ENCODE data around the gene RELT. TPM values are rescaled to one million over a fixed set of nuclear protein-coding genes. Genes with fewer than 3 reads are reported as not detected.

Gene RELT
- total RNA-seq (2014; rRNA removed; shearing (Covaris generic)): 6.6 and 10.8 TPM in 2 replicates

DNA sequence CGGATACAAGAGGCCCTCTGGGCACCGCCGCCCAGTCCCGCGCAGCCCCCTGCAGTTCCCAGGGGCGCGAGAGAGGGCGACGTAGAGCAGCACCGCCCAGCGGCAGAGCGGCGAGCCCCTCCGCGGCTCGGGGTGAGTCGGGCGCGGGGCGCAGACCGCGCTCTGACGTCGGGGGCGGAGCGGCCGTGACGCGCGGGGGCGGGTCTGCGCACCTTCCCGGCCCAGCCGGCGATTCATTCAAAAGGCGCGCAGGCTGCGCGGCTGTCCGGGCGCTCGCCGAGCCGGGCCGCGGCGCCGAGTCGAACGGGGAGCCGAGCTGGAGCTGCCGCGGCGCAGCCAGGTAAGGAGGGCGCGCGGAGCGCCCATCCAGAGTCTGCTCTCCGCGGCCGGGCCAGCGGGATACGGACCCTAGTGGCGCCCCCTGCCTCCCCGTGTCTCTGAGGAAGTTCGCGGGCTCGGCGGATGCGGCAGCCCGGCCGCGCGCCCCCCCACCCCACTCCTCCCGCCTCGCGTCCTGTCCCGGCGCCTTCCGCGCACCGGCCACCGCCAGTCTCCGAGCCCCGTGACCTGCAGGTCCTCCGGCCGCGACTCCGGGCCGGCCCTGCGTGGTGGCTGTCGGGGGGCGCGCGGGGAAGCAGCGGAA lies at the start of gene RELT:
Gene RELT (plus strand): TSS at position 240 of the 643 bp plus-strand sequence. CDS start 12,738 bp downstream, outside the sequence.
- DNase-seq (ENCODE audit: low read depth): peak; percentile 88

DNA sequence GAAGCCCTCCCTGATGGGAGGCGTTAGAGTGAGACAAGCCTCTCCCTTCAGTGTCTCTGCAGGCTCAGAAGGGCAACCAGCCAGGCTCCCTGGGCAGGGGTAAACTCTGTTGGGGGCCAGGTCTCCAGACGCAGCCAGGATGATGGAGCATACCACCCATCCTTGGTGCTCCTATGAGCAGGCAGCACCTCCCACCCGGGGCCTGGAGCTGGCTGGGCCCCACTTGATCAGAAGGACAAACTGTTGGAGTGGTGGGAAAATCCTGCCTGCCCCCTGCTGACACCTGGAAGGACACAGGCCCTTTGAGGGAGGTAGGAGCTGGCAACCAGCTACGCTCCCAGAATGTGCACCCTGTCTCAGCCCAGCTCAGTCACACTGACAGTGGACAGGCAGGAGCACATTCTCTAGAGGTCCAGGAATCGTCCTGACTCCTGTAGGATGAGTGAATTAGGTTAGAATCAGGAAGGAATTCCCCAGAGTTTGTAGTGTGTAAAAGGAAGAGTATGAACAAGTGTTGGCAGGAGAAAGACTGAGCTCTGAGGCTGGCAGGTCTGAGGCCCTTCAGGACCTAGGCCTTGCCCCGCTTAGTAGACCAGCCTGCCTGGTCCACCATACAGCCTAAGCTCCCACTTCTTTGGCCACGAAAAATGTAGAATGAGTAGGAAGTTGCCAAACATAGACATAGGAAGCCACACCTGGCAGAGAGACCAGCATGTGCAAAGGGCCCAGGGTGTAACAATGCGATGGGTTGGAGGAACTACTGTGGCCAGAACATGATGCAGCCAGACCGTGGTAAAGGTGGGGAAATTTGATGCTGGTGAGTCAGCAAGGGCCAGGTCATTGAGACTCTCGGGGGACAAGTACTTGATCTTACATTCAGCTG lies 49.0 kb upstream of the RELT start:
- peak; percentile 81 for DNase-seq (ENCODE audit: low read depth)

DNA sequence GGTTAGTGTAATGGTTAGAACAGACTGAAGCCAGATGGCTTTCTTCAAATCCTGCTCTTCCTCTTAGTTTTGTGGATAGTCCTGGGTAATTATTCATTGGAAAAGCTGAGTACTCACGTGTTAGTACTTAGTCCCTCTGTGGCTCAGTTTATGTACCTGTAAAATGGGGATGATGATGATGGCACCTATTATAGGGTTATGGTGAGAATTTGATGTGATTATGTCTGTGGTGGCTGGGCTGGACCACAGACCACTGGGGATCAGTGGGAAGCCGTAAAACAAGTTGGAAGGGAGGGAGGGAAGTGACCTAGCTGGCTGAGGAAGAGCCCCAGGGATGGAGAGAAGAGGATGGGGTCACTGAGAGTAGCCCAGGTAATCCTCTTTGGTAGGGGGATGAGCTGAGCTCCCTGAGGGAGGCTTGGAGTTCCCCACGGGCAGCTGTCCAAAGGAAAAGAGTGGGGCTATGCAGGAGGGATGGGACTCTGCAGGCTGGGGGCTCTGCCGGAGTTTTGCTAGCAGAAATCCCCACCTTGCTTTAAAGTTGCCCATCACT lies 48.3 kb upstream of the RELT start:
- no peak for DNase-seq (ENCODE audit: low read depth)

DNA sequence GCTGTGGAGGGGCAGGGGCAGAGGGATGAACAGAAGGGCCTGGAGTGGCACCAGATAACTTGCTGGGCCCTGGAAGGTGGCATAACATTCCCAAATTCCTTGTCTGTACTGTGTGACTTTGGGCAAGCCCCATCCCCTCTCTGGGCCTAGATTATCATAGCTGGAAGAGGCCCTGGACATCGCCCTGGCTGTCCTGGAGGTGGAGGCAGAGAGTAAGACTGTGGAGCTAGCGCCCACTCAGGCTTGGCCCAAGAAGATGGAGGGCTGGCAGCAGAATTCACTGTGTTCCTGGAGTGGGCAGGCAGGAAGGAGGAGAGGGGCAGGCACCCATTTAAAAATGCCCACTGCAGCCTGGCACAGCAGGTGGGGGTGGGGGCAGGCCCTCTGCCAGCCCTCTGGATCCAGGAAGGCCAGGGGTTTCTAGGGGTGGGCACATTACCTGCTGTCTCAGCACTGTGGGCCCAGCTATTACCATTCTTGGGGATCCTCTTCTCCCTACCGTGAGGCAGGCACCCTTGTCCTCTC lies 45.6 kb upstream of the RELT start:
- peak; percentile 45 for DNase-seq (ENCODE audit: low read depth)

DNA sequence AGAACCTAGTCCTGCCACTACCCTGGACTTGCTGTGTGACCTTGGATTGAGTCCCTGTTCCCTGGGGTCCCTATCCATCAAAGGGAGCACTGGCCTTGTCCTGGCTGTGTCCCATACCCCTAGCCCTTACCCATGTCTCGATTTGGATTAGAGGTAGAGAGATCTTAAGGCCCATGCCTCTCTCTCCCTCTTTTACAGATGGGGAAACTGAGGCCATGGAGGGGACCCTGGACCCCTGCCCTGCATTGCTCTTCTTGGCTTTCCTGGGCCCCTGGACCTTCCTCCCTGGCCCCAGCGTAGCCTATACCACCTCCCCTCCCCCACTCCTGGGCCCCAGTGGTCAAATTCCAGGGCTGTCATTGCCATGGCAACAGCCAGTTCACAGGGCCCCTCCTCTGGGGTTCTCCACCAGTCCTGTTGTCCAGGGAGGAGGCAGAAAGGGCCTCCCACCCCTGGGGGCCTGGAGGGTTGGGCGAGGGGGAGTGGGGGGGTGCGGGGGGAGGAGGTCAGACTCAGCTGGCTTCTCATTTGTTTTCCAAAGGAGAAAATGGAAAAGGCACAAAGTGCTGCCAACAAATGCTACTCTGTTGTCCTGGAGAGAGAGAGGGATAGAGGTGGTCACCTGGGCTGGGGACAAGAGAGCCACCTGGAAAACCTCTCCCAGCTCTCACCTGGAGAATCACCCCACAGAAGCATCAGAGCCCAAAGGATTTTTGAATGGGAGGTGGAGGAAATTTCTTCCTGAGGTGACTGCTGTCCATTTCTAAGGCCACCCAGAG lies 44.9 kb upstream of the RELT start:
- peak; percentile 44 for DNase-seq (ENCODE audit: low read depth)

DNA sequence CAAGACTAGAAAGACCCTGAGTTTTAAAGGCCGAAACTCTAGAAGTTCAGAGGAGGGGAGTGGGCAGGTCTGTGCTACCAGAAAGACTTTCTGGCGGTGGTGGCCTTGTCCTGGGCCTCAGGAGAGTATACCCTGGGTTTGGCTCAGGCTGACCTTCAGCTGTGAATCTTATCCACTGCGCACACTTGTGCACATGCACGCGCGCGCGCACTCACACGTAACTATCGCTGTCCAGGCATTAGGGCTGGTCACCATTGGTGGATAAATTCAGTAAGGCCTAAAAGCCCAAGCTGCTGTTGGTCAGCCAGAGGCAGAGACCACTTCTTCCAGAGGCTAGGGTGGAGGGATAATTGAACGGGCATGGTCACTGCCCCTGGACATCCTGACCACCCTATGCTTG lies 43.0 kb upstream of the RELT start:
- no peak for DNase-seq (ENCODE audit: low read depth)

- DNase-seq (ENCODE audit: low read depth): peak; percentile 44
Observed at GRCh38 chr11:73333640-73334383, 42.4 kb upstream of the RELT start.

DNA sequence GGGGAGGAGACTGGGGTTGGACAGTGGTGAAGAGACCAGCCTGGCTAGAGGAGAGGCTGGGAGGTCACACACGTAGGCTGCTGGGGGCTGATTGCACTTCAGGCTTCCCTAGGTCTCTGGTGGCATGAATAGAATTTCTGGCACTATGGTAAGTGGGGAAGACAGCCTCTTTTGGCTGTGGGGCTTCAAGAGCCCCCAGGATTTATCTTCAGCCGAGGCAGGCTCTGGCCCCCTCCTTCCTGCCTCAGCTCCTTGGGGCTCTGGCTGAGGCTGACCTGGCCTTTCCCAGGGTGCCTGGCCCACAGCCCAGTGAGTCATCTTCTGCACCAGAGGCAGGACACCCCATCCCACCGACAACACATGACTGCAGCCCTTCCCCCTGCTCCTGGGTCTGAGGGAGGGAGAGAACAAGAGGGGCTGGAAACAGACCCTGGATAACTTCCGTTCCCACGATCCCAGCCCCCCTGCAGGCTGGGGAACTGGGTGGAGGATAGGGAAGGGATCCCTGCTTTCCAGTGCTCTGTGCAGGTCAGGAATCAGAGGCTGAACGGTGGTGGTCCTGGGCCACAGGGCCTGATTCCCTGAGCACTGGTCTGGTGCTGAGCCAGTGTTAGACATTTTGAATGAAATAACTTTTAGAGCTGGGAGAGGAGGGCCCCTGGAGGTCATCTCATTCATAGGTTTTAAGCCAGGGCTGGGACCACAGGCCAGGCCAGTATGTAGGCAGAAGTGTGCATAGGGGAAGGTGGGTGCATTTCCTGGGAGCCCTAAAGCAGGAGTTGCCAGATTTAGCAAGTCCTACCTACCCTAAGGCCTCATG lies 41.6 kb upstream of the RELT start:
- DNase-seq (ENCODE audit: low read depth): peak; percentile 94

DNA sequence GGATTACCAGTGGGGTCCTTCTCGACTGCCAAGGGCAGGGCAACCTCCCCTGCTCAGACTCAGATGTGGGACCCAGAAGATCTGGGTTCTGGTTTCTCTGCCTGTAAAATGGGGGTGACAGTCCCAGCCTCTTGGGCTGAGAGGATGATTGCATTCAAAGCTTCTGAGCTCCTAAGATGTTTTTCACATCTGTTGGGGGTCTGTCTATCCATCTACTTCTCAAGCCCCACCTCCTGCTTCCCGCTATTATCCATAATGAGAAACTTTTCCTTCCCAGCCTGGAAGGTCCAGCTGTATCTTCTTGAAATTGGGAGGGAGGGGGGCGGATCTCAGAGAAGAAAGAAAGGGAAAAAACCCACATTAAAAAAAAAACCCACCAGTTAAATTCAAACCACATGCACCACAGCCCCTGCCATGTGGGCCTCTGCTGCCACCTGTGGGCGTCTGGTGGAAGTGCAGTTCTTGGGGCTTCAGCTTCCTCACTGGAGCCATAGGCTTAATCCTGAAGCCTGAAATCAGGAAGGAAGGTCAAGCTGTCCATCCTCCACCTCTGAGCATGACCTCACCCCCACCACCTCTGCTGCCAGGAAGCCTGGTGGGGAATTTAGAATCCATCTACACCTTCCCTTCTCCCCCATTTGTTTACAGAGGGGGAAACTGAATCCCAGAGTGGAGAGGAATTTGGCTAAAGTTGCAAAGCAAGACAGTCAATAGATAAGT lies 40.8 kb upstream of the RELT start:
- peak; percentile 83 for DNase-seq (ENCODE audit: low read depth)

DNA sequence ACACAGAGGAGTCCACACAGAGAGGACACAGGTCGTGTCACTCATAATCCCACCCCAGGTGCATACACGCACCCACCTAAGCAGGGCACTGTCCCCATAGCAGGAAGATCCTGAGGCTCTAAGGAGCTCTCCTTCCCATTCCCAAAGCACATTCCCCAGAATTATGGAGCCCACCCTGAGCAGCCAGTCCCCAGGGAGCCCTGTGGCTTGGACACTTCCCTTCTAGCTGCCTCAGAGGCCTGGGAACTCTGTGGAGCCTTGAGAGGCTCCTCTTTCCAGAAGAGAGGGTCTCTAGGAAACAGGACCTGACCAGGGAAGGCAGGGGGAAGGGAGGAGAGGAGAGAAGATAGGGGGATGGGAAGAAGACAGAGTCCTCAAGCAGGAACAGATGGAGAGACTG lies 38.4 kb upstream of the RELT start:
- DNase-seq (ENCODE audit: low read depth): no peak

GRCh38 chr11:73338279-73338678 lies 37.9 kb upstream of the RELT start:
- no peak for DNase-seq (ENCODE audit: low read depth)

DNA sequence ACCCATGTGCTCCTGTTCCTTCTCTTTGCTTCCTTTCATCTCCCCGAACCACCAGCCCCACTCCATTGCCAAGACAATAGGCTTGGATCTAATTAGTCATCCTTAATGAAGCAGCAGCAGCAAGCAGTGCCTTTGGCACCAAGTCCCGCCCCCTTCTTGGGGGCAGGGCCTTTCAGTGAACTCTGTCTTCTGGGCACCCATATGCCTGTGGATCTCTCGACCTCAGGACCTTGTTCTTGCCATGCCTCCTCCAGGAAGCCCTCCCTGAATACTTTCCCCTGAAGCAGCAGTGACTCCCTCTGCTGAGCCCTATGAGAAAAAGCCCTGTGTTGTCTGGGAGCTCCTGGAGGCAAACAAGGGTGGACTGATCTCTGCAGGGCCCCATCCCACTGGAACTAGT lies 36.0 kb upstream of the RELT start:
- peak; percentile 35 for DNase-seq (ENCODE audit: low read depth)

- DNase-seq (ENCODE audit: low read depth): no peak
Observed at GRCh38 chr11:73342633-73343032, 33.6 kb upstream of the RELT start.

DNA sequence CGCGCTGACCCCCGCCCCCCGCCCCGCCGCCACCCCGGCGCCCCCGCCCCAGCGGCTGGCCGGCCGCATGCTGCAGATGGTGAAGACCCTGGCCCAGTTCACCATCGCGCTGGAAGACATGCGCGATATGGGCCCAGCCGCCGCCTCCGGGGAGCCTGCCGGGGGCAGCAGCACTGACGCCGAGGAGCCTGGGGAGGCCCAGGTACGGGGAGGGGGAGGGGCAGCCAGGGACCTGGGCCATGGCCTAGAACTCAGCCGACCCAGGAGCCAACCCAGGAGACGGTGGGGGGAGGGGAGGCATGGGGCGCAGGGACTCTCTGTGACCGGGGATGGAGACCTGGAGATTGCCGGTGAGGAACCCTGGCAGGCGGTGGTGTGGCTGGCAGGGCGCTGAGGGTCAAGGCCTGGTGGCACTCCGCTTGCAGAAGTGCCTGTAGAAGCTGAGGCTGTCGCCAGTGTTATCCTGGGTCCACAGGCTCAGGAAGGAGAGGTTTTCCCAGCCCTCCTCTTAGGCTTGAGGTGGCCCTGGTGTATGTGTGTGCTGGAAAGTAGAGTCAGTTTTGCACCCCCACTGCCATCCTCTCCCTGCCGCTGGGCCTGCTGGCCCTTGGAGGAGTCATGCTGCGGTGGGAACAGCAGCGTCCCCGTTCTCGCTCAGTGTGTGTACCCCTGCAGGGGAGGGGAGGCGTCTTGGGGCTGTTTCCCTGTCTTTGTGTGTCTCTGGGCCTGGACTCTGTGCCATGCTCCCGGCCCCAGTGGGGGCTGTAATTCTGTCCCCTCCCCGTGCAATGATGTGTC lies 32.9 kb upstream of the RELT start:
- no peak for DNase-seq (ENCODE audit: low read depth)

- no peak for DNase-seq (ENCODE audit: low read depth)
Observed at GRCh38 chr11:73344191-73344607, 32.0 kb upstream of the RELT start.

DNA sequence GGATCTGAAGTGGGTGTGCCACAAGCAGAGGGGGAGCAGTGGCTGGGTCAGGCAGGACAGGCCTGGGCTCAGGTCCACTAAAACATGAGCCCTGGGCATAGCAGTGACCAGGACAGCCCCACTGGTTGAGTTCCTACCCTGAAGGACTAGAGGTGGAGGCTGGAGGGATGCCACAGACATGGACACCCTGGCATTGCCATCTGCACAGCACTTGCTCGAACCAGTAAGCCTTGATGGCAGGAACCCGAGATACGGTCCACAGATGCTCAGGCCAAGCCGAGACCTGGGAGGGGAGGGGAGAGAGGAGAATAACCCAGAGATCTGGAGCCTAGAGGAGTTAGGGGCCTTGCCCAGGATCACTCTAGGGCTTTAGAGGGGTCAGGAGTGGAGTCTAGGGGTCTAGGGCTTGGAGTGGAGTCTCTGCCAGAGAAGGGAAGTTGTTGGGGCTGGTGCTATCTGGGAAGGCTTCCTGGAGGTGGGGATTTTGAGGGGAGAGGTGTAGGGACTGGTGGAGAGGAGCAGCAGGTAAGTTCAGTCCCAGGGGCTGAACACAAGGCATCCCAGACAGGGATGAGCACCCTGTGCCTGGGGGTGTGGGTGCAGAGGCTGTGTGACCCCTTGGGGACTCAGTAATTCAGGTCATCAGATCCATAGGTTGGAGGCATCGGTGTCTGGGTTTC lies 30.6 kb upstream of the RELT start:
- DNase-seq (ENCODE audit: low read depth): no peak

DNA sequence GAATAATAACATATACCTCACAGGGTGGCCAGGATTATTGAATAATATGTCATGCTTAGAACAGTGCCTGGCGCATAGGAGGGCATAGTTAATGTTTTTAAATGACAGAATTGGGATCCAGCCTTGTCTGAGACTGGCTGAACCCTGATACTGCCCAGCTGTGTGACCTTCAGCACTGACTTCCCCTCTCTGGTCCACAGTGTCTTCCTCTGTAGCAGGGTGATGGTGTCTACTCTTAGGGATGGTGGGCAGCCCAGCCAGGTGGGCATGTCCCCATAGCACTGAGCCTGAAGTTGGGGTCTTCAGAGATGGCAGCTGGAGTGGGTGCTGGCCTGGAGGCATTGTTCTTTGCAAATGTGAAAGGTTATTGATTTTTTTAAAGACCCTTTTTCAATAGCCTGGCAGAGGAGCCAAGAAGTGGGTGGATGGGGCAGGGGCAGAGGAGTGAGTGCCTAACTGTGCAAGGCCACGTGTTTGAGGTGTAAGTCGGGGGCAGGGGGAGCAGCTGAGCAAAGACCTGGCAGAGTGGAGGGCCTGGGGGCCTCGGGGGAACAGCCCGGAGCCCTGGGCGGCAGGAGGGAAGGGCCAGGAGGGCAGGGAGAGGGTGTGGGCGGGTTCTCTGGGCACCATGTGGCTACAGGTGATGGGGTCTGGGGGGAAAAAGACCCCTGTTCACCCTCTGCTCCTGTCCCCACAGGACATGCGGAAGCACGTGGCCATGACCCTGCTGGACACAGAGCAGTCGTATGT lies 29.8 kb upstream of the RELT start:
- DNase-seq (ENCODE audit: low read depth): no peak
